Loucy (cell line): ENCODE measurements around the gene MYO1D.

Experiments
- EZH2phosphoT487 ChIP-seq: fragments of 200-600 bp; IDR thresholded peaks from 2 replicates; pipeline ENCODE4 v1.6.1; 2018; ENCODE audit warnings: antibody characterized with exemption, mild to moderate bottlenecking, moderate library complexity, borderline replicate concordance
- TF ChIP-seq, protein P1 (sequence below): fragments of 200-600 bp; sonication (generic); conservative IDR thresholded peaks from 2 replicates; pipeline ENCODE4 v1.5.1; 2014; ENCODE audit warnings: mild to moderate bottlenecking, antibody characterized with exemption, low read length

DNA sequence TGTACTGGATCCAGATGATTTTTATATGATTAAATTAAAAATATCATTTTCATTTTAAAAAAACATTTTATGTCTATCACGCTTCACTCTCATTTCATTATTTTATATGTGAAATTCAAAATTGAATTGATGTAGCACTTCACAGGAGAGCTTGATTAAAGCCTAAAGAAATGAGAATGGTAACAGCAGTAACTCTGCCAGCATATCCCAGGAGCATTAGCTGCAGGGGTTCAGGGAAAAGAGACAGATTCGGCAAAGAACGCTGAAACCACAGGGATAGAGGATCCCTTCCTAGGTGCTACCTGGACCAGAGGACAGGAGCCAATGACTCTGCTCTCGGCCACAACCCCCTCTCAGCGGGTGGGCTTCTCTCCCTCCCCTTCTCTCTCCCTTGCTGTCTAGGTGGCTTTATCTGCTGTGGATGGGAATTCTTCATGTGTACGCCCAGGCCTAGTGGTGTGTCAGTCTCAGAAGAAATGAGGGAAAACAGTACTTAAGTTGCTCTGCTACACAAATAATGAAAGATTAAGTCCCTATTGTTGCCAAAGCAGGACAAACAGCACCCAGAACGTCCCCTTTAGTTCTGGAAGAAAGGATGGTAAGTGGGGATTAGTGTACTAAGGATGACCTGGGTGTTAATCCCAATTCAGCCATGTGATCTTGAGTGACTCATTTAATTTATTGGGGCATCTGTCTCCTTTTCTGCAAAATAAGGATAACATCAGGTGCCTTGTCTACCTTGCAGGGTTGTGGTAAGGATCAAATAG is 266.9 kb downstream of the MYO1D start:
- TF ChIP-seq, protein P1, sequence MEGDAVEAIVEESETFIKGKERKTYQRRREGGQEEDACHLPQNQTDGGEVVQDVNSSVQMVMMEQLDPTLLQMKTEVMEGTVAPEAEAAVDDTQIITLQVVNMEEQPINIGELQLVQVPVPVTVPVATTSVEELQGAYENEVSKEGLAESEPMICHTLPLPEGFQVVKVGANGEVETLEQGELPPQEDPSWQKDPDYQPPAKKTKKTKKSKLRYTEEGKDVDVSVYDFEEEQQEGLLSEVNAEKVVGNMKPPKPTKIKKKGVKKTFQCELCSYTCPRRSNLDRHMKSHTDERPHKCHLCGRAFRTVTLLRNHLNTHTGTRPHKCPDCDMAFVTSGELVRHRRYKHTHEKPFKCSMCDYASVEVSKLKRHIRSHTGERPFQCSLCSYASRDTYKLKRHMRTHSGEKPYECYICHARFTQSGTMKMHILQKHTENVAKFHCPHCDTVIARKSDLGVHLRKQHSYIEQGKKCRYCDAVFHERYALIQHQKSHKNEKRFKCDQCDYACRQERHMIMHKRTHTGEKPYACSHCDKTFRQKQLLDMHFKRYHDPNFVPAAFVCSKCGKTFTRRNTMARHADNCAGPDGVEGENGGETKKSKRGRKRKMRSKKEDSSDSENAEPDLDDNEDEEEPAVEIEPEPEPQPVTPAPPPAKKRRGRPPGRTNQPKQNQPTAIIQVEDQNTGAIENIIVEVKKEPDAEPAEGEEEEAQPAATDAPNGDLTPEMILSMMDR, result no peak
- TF ChIP-seq EZH2phosphoT487, result no peak
